GM13976 (cell line): ENCODE measurements around the gene CSNK1E.

ENCODE experiments used
- DNase-seq: peaks from one replicate; pipeline ENCODE4 v3.0.0; 2012; ENCODE audit warnings: low spot score
- in situ Hi-C: fragments of 300-500 bp; cut with MboI; formaldehyde crosslinking; loops from one replicate; pipeline ENCODE4 v1.12.0; 2022; ENCODE audit warnings: low sequenced_read_pairs, mixed read lengths, inconsistent platforms; ENCODE audit not compliant: unreplicated experiment
- TF ChIP-seq, protein P1 (sequence below): IDR thresholded peaks from 2 replicates; pipeline ENCODE4 v1.5.1; 2012; ENCODE audit warnings: borderline replicate concordance, mild to moderate bottlenecking; ENCODE audit not compliant: insufficient read depth; ENCODE audit errors: extremely low read depth, missing control alignments, control extremely low read depth

The CSNK1E gene

DNA sequence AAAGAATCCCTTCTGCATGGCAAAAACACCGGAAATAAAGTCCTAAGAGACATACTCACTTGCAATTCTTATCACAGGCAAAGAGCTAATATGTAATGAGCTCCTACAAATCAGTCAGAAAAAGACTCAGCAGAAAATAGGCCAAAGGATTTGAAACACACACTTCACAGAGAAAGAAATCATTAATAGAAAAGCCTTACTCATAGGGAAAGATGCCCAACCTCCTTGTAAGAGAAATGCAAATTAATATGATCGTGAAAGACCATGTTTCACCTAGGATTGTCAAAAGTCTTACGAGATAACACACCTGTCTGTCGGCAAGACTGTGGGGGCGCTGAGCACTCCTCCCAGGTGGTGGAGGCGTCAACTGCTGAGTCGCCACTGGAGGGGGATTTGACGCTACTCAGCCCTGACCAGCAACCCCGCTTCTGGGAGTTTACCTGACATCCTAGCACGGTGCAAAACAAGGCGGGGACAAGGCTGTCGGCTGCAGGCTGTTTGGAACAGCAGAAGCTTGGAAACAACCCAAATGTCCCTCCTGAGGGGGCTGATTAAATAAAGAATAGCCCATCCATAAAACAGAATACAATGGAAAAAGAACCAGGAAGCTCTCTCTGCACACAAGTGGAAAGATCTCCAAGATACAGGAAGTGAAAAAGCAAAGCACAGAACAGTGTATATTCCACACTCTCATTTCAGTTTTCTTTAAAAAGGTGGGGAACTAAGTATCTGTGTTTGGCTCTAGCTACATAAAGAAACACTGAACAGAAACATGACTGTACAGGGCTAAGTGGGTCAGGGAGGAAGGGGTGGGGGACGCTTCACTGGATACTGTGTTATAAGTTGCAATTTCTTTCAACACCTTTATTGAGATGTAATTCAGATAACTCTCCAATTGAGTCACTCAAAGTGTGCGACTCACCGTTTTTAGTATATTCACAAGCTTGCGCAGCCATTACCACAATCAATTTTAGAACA, 11.5 kb downstream of the CSNK1E start:
- in situ Hi-C loops: no loop called here
- TF ChIP-seq, protein P1, sequence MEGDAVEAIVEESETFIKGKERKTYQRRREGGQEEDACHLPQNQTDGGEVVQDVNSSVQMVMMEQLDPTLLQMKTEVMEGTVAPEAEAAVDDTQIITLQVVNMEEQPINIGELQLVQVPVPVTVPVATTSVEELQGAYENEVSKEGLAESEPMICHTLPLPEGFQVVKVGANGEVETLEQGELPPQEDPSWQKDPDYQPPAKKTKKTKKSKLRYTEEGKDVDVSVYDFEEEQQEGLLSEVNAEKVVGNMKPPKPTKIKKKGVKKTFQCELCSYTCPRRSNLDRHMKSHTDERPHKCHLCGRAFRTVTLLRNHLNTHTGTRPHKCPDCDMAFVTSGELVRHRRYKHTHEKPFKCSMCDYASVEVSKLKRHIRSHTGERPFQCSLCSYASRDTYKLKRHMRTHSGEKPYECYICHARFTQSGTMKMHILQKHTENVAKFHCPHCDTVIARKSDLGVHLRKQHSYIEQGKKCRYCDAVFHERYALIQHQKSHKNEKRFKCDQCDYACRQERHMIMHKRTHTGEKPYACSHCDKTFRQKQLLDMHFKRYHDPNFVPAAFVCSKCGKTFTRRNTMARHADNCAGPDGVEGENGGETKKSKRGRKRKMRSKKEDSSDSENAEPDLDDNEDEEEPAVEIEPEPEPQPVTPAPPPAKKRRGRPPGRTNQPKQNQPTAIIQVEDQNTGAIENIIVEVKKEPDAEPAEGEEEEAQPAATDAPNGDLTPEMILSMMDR: peak; percentile 28
- peak; percentile 80 for DNase-seq

DNA sequence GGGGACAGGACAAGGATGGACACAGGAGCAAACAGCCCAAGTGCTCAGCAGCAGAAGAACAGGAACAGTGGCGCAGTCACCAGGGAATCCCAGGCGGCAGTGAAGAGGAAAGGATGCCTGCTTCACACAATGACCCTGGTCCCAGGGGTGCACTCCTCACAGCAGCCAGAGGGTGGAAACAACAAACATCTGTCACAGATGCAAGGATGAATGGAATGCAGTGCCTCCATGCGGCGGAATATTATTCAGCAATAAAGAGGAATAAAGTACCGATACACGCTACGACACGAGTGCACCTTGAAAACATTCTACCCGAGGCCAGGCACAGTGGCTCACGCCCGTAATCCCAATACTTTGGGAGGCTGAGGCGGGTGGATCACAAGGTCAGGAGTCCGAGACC, 12.7 kb downstream of the CSNK1E start:
- in situ Hi-C loops: no loop called here
- TF ChIP-seq, protein P1: no peak
- no peak for DNase-seq

DNA sequence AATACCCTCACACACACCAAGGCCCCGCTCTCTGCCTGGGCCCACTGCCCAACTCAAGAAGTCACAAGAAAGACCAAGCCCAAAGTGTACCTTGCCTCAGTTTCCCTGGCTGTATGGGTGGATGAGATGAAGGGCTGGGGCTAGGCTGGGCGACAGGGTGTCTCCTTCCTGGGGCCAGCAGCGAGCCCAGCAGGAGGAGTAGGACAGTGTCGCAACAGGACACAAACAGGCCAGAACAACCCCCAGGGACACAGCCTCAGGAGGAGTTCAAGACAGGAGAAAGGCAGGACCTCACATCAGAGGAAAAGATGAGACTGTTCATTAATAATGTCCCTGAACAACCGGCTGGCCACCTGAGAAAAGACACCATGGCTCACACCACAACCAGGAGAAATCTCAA, 13.3 kb downstream of the CSNK1E start:
- TF ChIP-seq, protein P1: no peak

DNA sequence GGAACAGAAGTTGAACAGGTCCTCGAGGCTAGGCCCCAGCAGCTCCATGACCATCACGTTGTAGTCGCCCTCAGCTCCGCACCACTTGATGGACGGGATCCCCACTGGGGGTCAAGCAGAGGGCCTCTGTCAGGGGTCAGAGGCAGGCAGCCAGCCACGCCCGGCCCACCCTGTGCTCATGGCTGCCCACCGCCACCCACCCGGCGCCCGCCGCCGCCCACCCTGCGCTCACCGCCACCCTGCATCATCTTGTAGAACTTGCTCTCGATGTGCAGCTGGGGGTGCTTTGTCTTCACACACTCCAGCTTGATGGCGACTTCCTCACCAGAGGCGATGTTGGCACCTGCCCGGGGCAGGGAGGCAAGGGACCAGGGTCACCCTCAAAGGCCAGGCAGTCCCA, 14.3 kb downstream of the CSNK1E start:
- in situ Hi-C loops: no loop called here
- DNase-seq: no peak
- TF ChIP-seq, protein P1: no peak

More for the DNA sequence above, 13.3 kb downstream of the CSNK1E start:
- in situ Hi-C loops: no loop called here
- DNase-seq: no peak

DNA sequence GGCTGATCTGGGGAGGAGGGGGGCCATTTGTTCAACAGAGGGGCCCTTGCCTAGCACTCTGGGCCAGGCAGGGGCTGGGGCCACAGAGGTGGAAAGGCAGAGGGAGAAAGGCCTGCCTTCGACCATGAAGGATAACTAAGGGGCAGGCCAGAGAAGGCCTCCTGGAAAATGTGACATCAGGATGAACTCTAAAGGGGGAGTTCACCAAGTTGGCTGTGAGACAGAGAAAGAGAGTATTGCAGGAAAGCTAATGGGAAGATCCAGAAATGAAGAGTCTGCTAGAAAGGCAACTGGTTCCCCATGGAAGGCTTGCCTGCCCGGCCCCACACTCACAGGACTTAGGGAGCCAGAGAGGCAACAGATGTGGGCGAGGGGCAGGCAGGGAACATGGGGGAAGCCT, 16.3 kb downstream of the CSNK1E start:
- no peak for DNase-seq
- in situ Hi-C loops: no loop called here

DNA sequence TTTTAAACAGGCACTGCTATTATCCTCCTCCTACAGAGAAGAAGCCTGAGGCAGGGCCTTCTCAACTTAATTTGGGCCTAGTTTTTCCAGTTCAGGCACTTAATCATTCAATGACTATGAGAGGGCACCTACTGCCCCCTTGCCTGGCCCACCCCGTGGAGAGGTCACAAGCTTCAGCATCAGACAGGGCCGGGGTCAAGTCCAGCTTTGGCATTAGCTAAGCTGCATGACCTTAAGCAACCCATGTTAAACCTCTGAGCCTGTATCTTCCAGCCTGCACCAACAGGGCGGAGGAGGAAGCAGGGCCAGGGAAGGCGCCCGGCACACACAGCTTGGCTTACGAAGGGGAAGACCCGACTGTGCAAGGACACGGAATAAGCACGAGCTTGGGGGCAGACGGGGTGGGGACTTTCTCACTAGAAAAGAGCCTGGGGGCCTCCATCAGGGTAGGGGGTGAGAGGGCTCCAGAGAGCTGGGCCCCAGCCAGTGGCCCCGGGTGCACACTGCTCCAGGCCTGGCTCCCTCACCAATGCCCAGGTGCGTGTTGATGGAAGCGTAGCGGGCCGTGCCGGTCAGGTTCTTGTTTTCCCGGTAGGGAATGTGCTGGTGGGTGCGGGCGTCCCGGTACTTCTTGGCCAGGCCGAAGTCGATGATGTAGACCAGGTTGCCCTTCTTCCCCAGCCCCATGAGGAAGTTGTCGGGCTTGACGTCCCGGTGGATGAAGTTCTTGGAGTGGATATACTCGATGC, 16.9 kb downstream of the CSNK1E start:
- in situ Hi-C loops: no loop called here
- DNase-seq: no peak
- TF ChIP-seq, protein P1: no peak

More for the DNA sequence above, 16.3 kb downstream of the CSNK1E start:
- TF ChIP-seq, protein P1: no peak
